HG03575 (cell line): ENCODE results near the gene WNT7B.
"Not testable (repeated sequence)": the region's sequence is repeated elsewhere in the genome, so short reads cannot be mapped to it uniquely, and the experiment has no call there.

Experiments used
- ATAC-seq: cut with Tn5 transposase; IDR thresholded peaks from one replicate; pipeline ENCODE4 v1.9.1; 2021; ENCODE audit not compliant: unreplicated experiment, insufficient number of reproducible peaks, low FRiP score; ENCODE audit errors: extremely low read depth

The WNT7B gene

GRCh38 chr22:46009730-46010129 is 32.8 kb upstream of the WNT7B start:
- no peak for ATAC-seq

- no peak for ATAC-seq
Measured at GRCh38 chr22:46008836-46009596, 32.1 kb upstream of the WNT7B start.

- no peak for ATAC-seq
Measured at GRCh38 chr22:46008291-46008690, 31.3 kb upstream of the WNT7B start.

DNA sequence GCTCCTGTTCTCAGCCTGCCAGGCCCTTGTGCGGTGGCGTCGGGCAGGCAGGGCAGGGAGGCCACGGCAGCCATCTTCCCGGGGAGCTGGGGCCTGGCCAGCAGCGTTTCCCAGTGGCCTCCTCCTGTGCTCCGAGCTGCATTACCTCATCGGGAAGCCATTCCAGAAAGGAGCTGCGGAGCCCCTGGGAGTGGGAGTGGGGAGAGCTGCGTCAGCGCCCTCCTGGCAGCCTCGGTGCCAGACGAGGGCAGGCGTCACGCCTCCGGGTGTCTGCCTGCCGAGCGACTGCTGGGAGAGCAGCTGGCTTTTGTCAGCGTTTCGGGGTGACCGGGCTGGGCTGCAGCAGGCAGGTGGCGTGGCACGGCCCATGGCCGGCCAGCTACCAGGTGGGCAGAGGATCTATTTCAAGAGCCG is 30.9 kb upstream of the WNT7B start:
- ATAC-seq = no peak

GRCh38 chr22:46007003-46007847 is 30.3 kb upstream of the WNT7B start:
- no peak for ATAC-seq

GRCh38 chr22:46006379-46007002 is 29.5 kb upstream of the WNT7B start:
- no peak for ATAC-seq

DNA sequence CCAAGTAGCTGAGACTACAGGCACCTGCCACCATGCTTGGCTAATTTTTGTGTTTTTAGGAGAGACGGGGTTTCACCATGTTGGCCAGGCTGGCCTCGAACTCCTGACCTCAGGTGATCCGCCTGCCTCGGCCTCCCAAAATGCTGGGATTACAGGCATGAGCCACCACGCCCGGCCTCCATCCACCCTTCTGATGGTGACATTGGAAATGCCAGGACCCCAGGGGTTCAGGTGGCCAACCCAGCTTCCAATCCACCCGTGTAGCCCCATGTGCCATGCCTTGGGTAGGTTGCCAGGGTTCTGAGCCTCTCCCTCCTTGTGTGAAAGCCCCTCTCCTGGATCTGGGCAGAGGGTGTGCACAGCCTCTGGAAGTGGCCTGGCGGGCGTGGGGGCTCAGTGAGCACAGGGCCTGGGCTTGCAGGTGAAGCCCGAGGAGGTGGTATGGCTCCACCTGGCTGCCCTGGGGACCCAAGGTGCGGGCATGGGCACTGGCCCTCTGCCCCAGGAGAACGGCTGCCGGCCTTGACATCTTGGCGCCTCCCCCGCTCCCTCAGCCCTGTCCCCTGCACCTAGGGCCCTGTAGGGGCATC is 28.2 kb upstream of the WNT7B start:
- not testable (repeated sequence) for ATAC-seq

DNA sequence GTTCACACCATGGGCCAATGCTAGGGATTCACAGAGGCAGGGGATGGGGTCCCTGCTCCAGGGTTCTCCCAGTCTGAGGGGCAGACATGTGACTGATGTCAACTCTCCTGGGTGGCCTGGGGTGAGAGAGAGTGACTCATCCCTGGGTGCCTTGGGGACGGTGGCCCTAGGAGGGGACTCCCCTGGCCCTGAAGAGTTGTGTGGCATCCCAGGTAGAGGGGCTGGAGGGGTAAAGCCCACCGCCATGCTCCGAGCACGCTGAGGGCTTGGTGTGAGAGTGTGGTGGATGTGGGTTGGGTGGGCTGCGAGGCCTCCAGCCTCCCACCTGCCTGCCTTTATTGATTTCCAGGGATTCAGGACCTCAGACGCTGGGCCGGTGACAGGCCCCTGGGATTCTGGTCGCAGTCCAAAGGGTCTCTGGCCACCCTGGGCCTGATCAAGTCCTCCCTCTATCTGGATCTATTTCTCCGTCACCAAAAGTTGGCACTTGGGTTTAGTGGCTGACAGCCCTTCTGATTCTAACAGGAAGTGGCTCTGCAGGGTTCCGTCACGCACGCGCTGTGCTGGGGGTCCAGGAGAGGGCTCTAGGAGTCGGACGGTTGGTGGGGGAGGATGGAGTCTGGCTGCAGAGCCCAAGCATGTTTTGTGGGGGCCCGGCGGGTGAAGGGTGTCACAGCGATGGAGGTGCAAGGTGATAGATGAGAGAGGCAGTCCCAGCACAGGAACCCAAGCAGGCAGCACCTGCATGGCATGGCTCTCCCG is 27.3 kb upstream of the WNT7B start:
- ATAC-seq = no peak

GRCh38 chr22:46003271-46004091 is 26.5 kb upstream of the WNT7B start:
- ATAC-seq = no peak

- ATAC-seq = no peak
Measured at GRCh38 chr22:46002757-46003270, 25.9 kb upstream of the WNT7B start.

- no peak for ATAC-seq
Measured at GRCh38 chr22:46001426-46002106, 24.6 kb upstream of the WNT7B start.

DNA sequence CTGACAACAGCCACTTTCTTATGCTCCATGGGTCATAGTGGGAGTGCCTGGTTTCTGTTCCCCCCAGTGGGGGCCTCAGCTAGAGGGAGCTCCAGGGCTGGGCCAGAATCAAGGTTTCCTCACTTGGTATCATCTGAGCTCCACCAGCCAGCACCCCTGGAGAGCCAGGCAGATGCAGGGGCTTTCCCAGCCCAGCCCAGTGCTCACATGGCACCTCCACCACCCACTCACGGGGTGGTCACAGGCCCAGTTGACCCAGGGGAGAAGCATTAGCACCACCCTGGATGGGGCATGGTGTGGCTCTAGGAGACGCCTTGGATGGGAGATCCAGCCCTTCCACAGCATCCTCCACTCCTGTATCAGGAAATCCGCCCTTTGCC is 24.1 kb upstream of the WNT7B start:
- no peak for ATAC-seq

DNA sequence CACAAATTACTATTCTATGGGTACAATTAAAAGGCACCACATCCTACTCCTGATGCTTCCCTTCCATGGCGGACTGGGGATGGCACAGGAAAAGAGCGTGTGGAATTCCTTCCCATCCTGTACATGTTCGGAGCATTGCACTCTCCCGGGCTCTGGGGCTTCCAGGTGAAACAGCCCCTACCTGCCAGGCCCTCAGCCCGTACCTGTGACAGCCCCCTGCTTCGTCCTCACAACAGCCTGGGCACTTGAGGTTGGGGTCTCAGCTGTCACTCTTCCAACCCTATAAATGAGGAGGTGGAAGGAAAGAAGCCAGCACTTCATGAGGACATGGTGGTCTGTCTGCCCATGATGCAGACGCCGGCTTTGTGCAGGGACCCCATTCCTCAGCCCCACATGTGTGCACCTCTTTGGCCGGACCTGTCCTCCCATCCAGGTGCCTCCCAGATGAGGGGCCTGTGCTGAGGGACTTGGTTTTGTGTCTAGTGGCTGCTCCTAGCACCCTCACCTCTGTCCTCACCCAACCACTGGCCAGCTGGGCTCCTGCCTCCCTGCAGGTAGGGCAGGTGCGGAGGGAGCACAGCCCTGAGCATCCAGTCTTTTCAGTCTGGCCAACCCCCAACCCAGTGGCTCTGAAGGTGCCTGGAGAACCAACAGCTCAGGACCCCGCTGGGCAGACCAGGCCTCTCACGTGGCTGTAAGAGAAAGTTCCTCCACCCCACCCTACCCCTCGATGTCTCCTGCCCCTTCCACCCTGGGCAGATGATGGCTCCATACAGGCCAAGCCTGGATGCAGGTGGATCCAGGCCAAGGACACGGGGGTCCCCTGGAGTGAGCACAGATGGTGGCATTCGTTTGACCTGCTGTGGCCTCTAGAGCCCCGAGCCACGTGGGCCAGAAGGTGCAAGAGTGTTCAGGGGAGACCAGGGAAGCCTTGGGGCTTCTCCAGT is 23.4 kb upstream of the WNT7B start:
- no peak for ATAC-seq

DNA sequence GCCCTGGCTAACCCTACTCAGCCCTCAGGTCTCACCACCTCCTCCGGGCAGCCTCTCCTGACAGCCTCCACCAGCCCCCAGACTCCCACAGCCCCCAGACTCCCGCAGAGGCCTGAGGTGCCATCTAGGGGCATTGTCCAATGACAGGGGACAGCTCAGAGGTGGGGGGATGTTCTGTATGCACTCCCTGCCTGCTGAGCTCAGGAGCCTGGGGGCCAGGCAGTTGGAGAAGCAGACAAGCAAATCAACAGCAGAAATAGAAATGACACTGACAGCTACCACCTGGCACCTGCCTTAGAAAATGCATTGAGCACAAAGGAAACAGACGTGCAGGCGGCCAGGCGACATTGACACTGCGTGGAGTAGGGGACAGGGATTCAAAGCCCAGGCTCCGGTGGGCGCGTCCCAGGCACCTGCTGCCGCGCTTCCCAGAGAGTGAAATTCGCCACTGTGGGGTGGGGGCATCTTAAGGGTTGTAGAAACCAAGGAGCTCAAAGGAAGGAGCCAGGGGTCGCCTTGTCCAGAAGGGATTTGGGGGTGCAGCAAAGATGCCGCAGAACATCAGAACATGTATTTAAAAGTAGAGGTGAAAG is 22.5 kb upstream of the WNT7B start:
- ATAC-seq = no peak

DNA sequence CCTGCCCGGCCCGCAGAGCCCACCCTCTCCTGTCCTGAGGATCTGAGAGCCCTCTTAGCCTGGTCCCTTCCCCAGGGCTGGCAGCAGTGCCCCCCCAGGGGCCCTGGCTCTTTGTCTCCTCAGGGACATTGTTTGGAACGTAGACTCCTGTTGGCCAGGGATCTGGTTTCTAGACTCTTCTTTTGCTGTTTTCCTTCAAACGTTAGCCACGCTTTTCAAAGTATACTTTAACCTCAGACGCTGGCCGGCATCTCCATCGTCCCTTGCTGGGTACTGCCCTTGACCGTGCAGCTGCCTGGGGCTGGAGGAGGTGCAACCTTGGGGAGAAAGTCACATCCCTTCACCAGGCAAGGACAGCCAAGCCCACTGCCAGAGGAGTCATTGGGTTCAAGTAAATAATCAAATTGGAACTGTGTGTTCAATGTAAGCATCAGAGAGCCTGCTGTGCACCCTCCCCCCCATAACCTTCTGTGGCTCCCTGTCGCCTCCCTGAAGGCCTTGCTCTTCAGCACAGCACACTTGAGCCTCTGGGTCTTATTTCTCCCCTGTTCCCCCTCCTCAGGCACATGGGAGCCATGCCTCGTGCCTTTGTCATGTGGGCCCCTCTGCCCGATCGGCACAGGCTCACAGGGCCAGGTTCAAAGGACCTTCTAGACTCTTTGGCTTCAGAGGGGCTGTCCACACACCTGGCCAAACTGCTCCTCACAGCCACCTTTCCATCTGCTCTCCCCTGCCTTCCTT is 21.8 kb upstream of the WNT7B start:
- no peak for ATAC-seq
